Ascending aorta (tissue), 2 donors: ENCODE results near the gene SYT1. TPM values are rescaled to one million over a fixed set of nuclear protein-coding genes. Genes with fewer than 3 reads are reported as not detected.

Source experiments
- DNase-seq, 2 donors: peaks; one replicate each; pipeline ENCODE4 v3.0.0-alpha.2; 2019; ENCODE audit warnings: low spot score in 2 of 2
- H3K27ac ChIP-seq, 2 donors: fragments of 200-600 bp; sonication (generic); one replicate each; pipeline ENCODE4 v1.5.1; 2016 to 2017; ENCODE audit warnings: mild to moderate bottlenecking in 1 of 2
- H3K27me3 ChIP-seq: fragments of 200-600 bp; sonication (generic); one replicate; pipeline ENCODE4 v1.5.1; 2017
- H3K36me3 ChIP-seq, 2 donors: fragments of 200-600 bp; sonication (generic); one replicate each; pipeline ENCODE4 v1.5.1; 2016
- H3K4me1 ChIP-seq, 2 donors: fragments of 200-600 bp; sonication (generic); one replicate each; pipeline ENCODE4 v1.5.1; 2016 to 2017; ENCODE audit warnings: mild to moderate bottlenecking in 1 of 2
- H3K4me3 ChIP-seq, 2 donors: fragments of 200-600 bp; sonication (generic); one replicate each; pipeline ENCODE4 v1.5.1; 2016 to 2017; ENCODE audit warnings: mild to moderate bottlenecking in 1 of 2
- H3K9me3 ChIP-seq, 2 donors: fragments of 200-600 bp; sonication (generic); one replicate each; pipeline ENCODE4 v1.5.1; 2016
- intact Hi-C: fragments of 100-400 bp; cut with DNase I; formaldehyde crosslinking; loops from one replicate; pipeline ENCODE4 v1.15.1; 2023
- total RNA-seq: library from RNA; depleted of rRNA; stranded (reverse); fragments of >200 nt; gene quantifications from one replicate; pipeline ENCODE4 v1.1.0, GENCODE V29; 2016
- TF ChIP-seq, protein P1 (sequence below), 3 experiments: fragments of 200-600 bp in 2 of 3; fragments of 450-650 bp in 1 of 3; sonication (generic) in 2 of 3; IDR thresholded peaks; one replicate each; pipeline ENCODE4 v1.5.1; 2016 to 2019; ENCODE audit warnings: antibody characterized with exemption in 3 of 3, mild to moderate bottlenecking in 1 of 3, moderate library complexity in 1 of 3

Gene SYT1
- total RNA-seq, 1 donor from 2014 or later = 0.64 TPM

DNA sequence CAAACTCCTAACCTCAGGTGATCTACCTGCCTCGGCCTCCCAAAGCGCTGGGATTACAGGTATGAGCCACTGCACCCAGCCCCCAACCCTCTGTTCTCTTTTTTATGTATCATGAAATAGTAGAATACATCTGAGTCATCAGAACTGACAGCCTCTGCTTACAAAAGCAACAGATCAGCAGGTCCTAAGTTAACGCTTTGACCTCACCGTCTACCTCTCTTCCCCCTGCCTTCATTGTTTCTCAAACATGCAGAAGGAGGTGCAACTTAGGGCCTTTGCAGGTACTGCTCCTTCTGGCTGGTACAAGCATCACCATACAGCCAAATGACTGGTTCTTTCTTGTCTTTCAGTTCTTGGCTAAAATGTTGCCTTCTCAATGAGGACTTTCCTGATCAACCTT, 577.0 kb downstream of the SYT1 start:
- TF ChIP-seq, protein P1, sequence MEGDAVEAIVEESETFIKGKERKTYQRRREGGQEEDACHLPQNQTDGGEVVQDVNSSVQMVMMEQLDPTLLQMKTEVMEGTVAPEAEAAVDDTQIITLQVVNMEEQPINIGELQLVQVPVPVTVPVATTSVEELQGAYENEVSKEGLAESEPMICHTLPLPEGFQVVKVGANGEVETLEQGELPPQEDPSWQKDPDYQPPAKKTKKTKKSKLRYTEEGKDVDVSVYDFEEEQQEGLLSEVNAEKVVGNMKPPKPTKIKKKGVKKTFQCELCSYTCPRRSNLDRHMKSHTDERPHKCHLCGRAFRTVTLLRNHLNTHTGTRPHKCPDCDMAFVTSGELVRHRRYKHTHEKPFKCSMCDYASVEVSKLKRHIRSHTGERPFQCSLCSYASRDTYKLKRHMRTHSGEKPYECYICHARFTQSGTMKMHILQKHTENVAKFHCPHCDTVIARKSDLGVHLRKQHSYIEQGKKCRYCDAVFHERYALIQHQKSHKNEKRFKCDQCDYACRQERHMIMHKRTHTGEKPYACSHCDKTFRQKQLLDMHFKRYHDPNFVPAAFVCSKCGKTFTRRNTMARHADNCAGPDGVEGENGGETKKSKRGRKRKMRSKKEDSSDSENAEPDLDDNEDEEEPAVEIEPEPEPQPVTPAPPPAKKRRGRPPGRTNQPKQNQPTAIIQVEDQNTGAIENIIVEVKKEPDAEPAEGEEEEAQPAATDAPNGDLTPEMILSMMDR (IDR thresholded peaks at IDR 0.05) = no peak
- no peaks in the 10 kb centered on the region for H3K9me3 ChIP-seq
- no peak overlapping the region for H3K27ac ChIP-seq
- DNase-seq = no peak
- no peaks in the 10 kb centered on the region for H3K27me3 ChIP-seq
- no peaks in the 10 kb centered on the region for H3K36me3 ChIP-seq
- H3K4me1 ChIP-seq = peaks cover 0 to 6% of the 10 kb centered on the region in 2 donors
- no peak overlapping the region for H3K4me3 ChIP-seq
- intact Hi-C loops = no loop called here

DNA sequence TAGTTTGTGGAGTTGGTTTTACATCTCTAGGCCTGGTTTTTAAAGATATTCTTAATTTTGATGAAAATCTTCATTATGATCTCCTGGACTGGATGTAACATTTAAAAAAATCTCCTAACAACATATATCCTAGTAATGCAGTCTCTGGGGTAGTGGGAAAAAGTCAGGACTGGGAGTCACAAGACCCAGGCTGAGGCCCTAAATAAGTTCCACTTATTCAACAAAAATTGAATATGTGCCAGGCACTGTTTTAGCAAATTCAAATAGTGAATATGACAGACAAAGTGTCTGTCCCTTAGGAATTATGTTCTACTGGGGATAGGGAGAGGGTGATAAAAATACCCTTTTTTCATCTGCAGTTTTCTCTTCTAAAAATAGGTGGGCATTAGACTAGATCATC, 577.8 kb downstream of the SYT1 start:
- Histone ChIP-seq H3K4me3 (no peak overlapping the region), H3K4me1 (peaks cover 0 to 6% of the 10 kb centered on the region in 2 donors), H3K27ac (peak overlapping the region; percentile 1 to 55), H3K9me3 (no peaks in the 10 kb centered on the region), H3K36me3 (no peaks in the 10 kb centered on the region), H3K27me3 (no peaks in the 10 kb centered on the region)
- intact Hi-C loops = no loop called here
- DNase-seq = no peak
- TF ChIP-seq, protein P1 (IDR thresholded peaks at IDR 0.05) = no peak

DNA sequence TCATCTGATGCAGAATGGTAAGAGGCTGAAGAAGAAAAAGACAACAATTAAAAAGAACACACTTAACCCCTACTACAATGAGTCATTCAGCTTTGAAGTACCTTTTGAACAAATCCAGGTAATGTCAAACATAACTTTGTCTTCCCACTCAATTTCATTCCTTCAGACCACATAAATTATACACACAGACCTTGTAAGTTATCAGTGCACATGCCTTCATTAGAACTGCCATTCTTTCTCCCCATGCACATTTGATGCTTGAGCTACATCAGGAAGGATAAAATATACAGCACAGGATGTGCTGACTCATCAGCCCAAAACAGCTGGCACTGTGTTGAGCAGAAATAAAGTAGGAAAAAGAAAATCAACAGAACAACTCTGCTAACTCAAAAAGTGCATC, 579.5 kb downstream of the SYT1 start:
- Histone ChIP-seq H3K27me3 (no peaks in the 10 kb centered on the region), H3K4me3 (no peak overlapping the region), H3K27ac (no peak overlapping the region), H3K36me3 (no peaks in the 10 kb centered on the region), H3K4me1 (peaks cover 0 to 6% of the 10 kb centered on the region in 2 donors), H3K9me3 (no peaks in the 10 kb centered on the region)
- no peak for DNase-seq
- TF ChIP-seq, protein P1 (IDR thresholded peaks at IDR 0.05) = no peak
- intact Hi-C loops = no loop called here

DNA sequence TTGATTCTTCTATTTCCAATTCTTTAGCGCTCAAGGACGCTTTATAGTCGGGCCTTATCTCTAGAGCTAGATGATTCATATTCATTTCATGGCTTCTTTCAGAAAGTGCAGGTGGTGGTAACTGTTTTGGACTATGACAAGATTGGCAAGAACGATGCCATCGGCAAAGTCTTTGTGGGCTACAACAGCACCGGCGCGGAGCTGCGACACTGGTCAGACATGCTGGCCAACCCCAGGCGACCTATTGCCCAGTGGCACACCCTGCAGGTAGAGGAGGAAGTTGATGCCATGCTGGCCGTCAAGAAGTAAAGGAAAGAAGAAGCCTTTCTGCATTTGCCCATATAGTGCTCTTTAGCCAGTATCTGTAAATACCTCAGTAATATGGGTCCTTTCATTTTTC, 584.2 kb downstream of the SYT1 start:
- intact Hi-C loops = no loop called here
- no peaks in the 10 kb centered on the region for H3K36me3 ChIP-seq
- H3K27me3 ChIP-seq = no peaks in the 10 kb centered on the region
- H3K27ac ChIP-seq = no peak overlapping the region
- H3K4me1 ChIP-seq = peaks cover 3 to 19% of the 10 kb centered on the region in 2 donors
- H3K4me3 ChIP-seq = no peak overlapping the region
- TF ChIP-seq, protein P1 (IDR thresholded peaks at IDR 0.05) = no peak
- no peaks in the 10 kb centered on the region for H3K9me3 ChIP-seq
- DNase-seq = no peak

DNA sequence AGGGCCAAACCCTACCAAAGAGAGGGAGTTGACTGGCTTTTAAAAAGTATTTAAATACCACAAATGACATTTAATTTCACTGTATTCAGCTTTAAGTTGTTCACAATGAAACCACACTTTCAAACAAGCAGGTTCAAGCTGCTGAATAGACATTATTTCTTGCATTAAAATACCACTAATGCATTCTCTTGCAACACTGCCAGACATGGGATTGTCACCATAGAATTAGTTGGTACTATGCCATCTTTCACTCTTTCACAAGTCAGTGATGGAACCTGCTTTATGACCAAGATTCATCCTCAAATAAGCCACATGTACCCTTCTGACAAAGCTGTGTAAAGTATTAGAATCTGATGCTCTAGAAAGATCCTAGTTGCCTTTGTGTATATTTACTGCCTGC, 586.8 kb downstream of the SYT1 start:
- peak overlapping the region; percentile 32 to 62 for H3K27ac ChIP-seq
- TF ChIP-seq, protein P1 (IDR thresholded peaks at IDR 0.05) = no peak
- no peaks in the 10 kb centered on the region for H3K27me3 ChIP-seq

DNA sequence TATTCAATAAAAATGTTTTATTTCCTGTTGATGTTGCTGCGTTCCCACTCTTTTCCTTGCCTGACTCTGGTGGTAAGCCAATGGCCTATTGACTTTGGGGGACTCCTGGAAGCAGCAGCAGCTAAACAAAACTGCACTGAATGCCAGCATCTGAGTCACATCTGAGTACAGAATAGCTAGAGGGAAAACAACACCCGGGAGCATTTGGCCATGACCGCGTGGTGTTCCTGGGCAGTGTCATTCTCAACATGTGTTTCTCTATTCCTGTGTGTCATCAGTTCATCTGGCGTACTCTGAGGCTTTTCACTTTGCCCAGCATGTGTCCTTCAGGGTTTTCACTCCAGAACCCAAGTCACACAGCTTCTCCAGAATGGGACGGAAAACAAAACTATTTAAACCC, 587.4 kb downstream of the SYT1 start:
- Histone ChIP-seq H3K4me1 (peaks cover 3 to 26% of the 10 kb centered on the region in 2 donors), H3K36me3 (no peaks in the 10 kb centered on the region), H3K9me3 (no peaks in the 10 kb centered on the region), H3K27ac (peak overlapping the region; percentile 32 to 62), H3K27me3 (no peaks in the 10 kb centered on the region), H3K4me3 (peak overlapping the region; percentile 27 to 29)
- DNase-seq = peak; percentile 49 to 79
- TF ChIP-seq, protein P1 (IDR thresholded peaks at IDR 0.05) = no peak
- intact Hi-C loops = loop anchor here (1.0 to 5.0 kb wide), 2 partner anchors 27 to 40 kb away; no protein-coding TSS in a partner anchor

More for the DNA sequence above, 586.8 kb downstream of the SYT1 start:
- Histone ChIP-seq H3K9me3 (no peaks in the 10 kb centered on the region), H3K4me1 (peaks cover 3 to 26% of the 10 kb centered on the region in 2 donors), H3K36me3 (no peaks in the 10 kb centered on the region), H3K4me3 (peak overlapping the region in 1 of 2 donors; percentile 29)
- intact Hi-C loops = loop anchor here (5.0 kb wide), 1 partner anchor 39 kb away; no protein-coding TSS in a partner anchor
- no peak for DNase-seq
